ENCODE measurements around the gene OR9I1. TPM values are rescaled to one million over a fixed set of nuclear protein-coding genes. Genes with fewer than 3 reads are reported as not detected.

The OR9I1 gene
- total RNA-seq = not detected in 2 replicates
- long read RNA-seq = 0 reads

- H3K27me3 Mint-ChIP-seq = no peaks in the 10 kb centered on the region
- DNase-seq (ENCODE audit: low spot score, unreplicated experiment) = no peak
- no peak for TF ChIP-seq CTCF (IDR thresholded peaks at IDR 0.05; ENCODE audit: unreplicated experiment)
- H3K36me3 Mint-ChIP-seq (ENCODE audit: insufficient read depth) = no peaks in the 10 kb centered on the region
- no peaks in the 10 kb centered on the region for H3K9me3 Mint-ChIP-seq (ENCODE audit: low read depth)
- no peak within 1 kb of the TSS for H3K27ac Mint-ChIP-seq
- H3K4me3 Mint-ChIP-seq (ENCODE audit: low read depth) = no peak within 1 kb of the TSS
- H3K4me1 Mint-ChIP-seq (ENCODE audit: low read depth) = no peaks in the 10 kb centered on the region
Measured at GRCh38 chr11:58125469-58125868, at the start of gene OR9I1. OR9I1 (minus strand) TSS chr11:58125530; CDS start chr11:58119444, 6,086 bp downstream.

- no peak for TF ChIP-seq CTCF (IDR thresholded peaks at IDR 0.05; ENCODE audit: unreplicated experiment)
- H3K4me3 Mint-ChIP-seq (ENCODE audit: low read depth) = no peak overlapping the region
- DNase-seq (ENCODE audit: low spot score, unreplicated experiment) = no peak
- no peaks in the 10 kb centered on the region for H3K27me3 Mint-ChIP-seq
- peaks cover 24% of the 10 kb centered on the region for H3K4me1 Mint-ChIP-seq (ENCODE audit: low read depth)
- no peaks in the 10 kb centered on the region for H3K9me3 Mint-ChIP-seq (ENCODE audit: low read depth)
- no peak overlapping the region for H3K27ac Mint-ChIP-seq
- no peaks in the 10 kb centered on the region for H3K36me3 Mint-ChIP-seq (ENCODE audit: insufficient read depth)
Measured at GRCh38 chr11:58165504-58166106, 40.3 kb upstream of the OR9I1 start.

- no peaks in the 10 kb centered on the region for H3K27me3 Mint-ChIP-seq
- no peak for TF ChIP-seq CTCF (IDR thresholded peaks at IDR 0.05; ENCODE audit: unreplicated experiment)
- H3K27ac Mint-ChIP-seq = no peak overlapping the region
- no peaks in the 10 kb centered on the region for H3K9me3 Mint-ChIP-seq (ENCODE audit: low read depth)
- H3K4me3 Mint-ChIP-seq (ENCODE audit: low read depth) = no peak overlapping the region
- no peaks in the 10 kb centered on the region for H3K36me3 Mint-ChIP-seq (ENCODE audit: insufficient read depth)
- H3K4me1 Mint-ChIP-seq (ENCODE audit: low read depth) = peaks cover 24% of the 10 kb centered on the region
- DNase-seq (ENCODE audit: low spot score, unreplicated experiment) = no peak
Measured at GRCh38 chr11:58164990-58165389, 39.7 kb upstream of the OR9I1 start.

- H3K27me3 Mint-ChIP-seq = no peaks in the 10 kb centered on the region
- no peaks in the 10 kb centered on the region for H3K36me3 Mint-ChIP-seq (ENCODE audit: insufficient read depth)
- no peak for DNase-seq (ENCODE audit: low spot score, unreplicated experiment)
- H3K9me3 Mint-ChIP-seq (ENCODE audit: low read depth) = no peaks in the 10 kb centered on the region
- H3K4me3 Mint-ChIP-seq (ENCODE audit: low read depth) = no peak overlapping the region
- TF ChIP-seq CTCF (IDR thresholded peaks at IDR 0.05; ENCODE audit: unreplicated experiment) = no peak
- no peak overlapping the region for H3K27ac Mint-ChIP-seq
- H3K4me1 Mint-ChIP-seq (ENCODE audit: low read depth) = peaks cover 24% of the 10 kb centered on the region
Measured at GRCh38 chr11:58164389-58164788, 39.1 kb upstream of the OR9I1 start.

GRCh38 chr11:58152781-58153180 is 27.5 kb upstream of the OR9I1 start:
- Mint-ChIP-seq H3K4me3 (ENCODE audit: low read depth) (no peak overlapping the region), H3K27ac (no peak overlapping the region), H3K27me3 (no peaks in the 10 kb centered on the region), H3K9me3 (ENCODE audit: low read depth) (peaks cover 4% of the 10 kb centered on the region), H3K36me3 (ENCODE audit: insufficient read depth) (no peaks in the 10 kb centered on the region), H3K4me1 (ENCODE audit: low read depth) (peaks cover 6% of the 10 kb centered on the region)
- no peak for DNase-seq (ENCODE audit: low spot score, unreplicated experiment)
- TF ChIP-seq CTCF (IDR thresholded peaks at IDR 0.05; ENCODE audit: unreplicated experiment) = no peak

All from progenitor cell of endocrine pancreas (in vitro differentiated cells).